ENCODE measurements around the gene RHNO1.

RHNO1 gene

DNA sequence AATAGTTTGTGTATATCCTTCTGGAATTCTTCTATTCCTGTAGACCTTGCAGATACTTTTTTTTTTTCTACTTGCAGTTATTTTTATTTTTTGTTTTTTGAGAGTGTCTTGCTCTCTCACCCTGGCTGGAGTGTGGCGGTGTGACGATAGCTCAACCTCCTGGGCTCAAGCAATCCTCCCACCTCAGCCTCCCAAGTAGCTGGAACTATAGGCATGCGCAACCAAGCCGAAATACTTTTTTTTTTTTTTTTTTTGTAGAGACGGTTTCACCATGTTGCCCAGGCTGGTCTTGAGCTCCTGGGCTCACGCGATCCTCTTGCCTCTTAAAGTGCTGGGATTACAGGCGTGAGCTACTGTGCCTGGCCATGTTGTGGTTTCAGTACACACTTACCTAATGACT lies 23.6 kb downstream of the RHNO1 start:
- no peak for DNase-seq (ENCODE audit: low read depth in 3 of 3)

DNA sequence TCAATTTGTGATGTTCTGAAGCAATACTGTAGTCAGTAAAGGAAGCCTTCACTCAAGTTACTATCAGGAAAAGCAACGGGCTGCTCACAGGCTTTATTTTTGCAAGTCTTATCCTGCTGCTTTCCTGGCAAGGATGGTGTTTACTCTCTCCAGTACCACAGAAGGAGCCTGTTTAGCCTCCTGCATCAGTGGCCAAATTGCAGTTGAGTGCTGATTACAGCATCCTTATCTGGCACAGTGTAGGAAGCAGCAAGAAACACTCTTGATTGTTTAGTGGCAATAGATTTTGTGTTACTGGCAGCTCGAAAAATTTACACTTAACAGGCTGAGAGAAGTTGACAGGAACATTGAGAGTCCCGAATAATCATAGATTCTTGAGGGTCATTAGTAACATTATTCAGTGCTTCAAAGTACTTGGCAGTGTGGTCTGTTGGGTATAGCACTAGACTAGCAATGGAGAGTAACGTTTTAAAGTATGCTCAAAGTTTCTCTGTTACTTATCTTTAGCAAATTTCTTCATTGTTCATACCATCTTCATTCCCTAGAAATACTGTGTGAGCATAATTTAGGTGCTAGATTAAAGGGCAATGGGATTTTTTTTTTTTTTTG lies 25.4 kb downstream of the RHNO1 start:
- no peak for DNase-seq (ENCODE audit: low read depth in 3 of 3)

DNA sequence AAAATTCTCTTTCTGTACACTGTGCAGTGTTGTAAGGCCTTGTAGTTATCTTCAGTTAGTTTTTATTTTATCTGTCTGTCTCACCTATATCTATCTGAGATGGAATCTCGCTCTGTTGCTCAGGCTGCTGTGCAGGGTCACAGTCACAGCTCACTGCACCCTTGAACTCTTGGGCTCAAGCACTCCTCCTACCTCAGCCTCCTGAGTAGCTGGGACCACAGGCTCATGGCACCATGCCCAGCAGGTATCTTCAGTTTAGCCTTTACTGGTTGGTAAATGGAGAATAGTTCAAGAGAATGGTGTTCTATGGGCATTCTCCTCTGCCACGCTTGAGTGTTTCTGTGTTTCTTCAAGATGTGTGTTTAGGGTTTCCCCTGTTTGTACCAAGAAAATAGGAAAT lies 27.2 kb downstream of the RHNO1 start:
- DNase-seq (ENCODE audit: low read depth in 3 of 3) = no peak

DNA sequence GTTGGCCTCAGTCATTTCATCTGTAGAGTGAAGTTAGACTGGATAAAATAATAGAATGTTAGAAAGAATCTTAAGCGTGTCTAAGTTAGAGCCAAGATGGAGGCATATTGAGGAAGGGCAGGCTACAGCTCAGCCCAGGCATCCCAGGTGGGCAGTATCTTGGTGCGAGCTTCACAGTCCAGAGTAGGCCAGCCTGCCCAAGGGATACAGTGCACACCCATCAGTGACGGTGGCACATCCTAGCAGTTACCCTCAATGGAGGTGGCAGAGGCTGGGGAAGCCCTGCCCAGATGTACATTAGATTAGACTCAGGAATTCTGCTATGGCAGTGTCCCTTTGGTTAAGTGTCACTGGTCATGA lies 35.2 kb downstream of the RHNO1 start:
- no peak for DNase-seq (ENCODE audit: low read depth in 3 of 3)

DNA sequence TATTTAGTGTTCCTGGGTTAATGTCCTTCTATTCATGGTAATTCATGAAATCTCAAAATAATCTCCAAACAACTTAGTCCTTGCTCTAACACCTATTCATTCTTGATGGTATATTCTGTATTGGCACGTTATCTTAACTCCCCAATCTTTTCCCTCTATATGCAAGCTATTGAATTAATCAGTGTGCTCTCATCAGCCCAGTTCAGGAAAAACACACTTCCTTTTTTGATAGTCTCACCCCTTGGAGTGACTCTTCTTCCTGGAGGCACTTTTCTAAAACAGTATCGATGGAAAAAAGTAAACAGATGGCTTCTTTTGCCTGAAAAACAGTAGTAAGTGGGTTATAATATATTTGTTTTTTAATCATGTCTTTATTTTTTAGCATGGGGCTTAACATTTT lies 42.2 kb downstream of the RHNO1 start:
- no peak for DNase-seq (ENCODE audit: low read depth in 3 of 3)

DNA sequence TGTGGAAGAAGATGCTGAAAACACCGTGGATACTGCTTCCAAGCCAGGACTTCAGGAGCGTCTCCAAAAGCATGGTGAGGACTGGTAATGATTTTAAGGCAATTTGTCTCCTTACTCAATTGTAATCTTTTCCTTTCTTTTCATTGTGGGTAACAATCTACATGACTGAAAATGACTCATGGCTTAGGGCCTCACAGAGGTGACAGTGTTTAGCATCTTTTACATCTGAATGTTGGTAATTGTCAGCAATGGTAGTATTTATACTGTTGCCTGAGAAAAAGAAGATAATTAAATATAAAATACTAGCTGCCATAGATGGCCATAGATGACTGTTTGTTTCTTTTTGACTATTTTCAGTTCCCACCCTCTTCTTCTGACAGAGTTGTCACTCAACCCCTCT lies 45.3 kb downstream of the RHNO1 start:
- DNase-seq (ENCODE audit: low read depth in 3 of 3) = no peak

DNA sequence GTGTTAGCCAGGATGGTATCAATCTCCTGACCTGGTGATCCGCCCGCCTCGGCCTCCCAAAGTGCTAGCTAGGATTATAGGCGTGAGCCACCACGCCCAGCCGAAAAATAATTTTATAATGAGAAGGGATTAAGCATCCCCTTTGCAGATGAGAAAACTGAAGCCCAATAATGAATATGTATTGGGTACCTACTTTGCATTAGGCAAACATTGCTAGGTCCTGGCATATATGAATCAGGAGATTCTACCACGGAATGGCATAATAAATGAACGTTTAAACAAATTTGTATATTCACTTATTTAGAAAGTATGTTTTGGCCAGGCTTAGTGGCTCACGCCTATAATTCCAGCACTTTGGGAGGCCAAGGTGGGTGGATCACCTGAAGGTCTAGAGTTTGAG lies 46.0 kb downstream of the RHNO1 start:
- DNase-seq (ENCODE audit: low read depth in 3 of 3) = no peak

DNA sequence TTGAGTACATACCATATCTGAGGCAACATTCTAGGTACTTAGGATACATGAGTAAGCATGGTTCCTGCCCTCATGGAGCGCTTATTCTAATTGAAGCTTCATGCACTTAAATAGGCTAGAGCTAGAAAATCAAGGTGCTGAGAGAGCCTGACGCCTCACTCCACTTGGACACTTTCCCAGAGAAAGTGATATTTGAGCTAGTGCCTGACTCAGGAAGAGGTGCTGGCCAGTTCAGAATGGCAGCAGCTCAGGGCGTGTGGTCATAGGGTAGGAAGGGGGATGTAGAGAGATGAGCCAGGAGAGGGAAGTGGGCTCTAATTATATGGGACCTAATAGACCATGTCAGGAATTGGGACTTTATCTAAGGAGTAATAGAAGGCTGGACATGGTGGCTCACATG lies 47.0 kb downstream of the RHNO1 start:
- no peak for DNase-seq (ENCODE audit: low read depth in 3 of 3)

DNA sequence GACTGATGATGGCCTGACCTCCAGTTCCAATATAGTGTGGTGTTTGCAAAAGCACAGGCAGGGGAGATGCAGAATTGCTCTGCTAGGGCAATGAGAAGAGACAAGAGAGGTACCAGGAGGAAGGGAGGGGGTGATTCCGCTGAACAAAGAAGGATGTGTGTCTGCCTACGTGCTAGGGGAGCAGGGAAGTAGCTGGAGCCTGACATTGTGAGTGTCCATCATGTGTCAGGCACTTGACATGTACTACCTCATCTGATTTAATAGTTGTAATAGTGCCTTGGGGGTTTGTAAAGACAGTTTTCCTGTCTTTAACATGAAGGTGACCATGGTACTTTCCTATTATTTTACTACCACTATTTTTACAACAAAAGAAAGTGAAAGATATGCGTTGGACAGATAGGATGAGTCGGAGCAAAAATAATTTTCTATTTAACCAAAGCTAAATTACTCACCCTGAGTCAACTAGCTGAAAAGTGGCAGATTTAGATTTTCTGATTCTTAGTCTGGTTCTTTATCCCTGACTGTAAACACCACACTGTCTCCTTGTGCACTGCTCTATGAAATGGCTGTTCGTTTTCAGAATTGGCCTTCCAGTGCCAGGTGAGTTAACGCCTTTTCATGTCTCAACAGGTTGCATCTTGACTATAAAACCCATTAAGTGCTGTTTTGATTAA lies 48.4 kb downstream of the RHNO1 start:
- no peak for DNase-seq (ENCODE audit: low read depth in 3 of 3)

DNA sequence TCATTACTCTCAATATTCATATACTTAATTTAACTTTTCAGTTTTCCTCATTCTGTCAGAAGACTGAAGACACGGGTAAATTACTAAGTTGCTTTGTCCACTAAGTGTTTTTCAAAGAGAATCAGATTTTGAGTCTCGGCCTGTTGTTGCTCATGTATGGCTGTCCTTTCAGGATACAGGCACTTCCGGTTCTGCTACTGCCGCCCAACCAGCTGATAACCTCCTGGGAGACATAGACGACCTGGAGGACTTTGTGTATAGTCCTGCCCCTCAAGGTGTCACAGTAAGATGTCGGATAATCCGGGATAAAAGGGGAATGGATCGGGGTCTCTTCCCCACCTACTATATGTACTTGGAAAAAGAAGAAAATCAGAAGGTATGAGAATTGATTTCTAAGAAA lies 53.8 kb downstream of the RHNO1 start:
- DNase-seq (ENCODE audit: low read depth in 3 of 3) = no peak

DNA sequence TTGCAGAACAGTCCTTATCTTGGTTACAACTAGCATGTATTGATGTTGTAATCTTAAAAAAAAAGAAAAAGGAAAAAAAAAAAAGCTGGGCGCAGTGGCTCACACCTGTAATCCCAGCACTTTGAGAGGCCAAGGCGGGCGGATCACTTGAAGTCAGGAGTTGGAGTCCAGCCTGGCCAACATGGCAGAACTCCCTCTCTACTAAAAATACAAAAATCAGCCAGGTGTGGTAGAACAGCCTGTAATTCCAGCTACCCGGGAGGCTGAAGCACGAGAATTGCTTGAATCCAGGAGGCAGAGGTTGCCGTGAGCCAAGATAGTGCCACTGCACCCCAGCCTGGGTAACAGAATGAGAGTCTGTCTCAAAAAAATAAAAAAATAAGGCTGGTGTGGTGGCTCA lies 56.6 kb downstream of the RHNO1 start:
- no peak for DNase-seq (ENCODE audit: low read depth in 3 of 3)

DNA sequence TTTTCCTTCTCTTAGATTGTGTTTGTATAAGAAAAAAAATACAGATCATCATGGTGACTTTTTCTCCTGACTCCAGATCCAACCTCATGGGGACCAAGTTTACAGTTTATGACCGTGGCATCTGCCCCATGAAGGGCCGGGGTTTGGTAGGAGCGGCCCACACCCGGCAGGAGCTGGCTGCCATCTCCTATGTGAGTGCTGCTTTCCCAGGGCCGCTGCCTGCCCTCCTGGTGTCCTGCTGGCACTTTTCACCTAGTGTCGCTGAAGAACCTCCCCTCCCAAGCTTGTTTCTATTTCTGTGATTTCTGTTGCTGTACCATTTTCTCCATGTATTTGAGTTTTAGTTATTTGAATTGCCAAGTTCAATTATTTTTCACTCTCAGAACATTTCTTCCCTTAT lies 57.3 kb downstream of the RHNO1 start:
- no peak for DNase-seq (ENCODE audit: low read depth in 3 of 3)

DNA sequence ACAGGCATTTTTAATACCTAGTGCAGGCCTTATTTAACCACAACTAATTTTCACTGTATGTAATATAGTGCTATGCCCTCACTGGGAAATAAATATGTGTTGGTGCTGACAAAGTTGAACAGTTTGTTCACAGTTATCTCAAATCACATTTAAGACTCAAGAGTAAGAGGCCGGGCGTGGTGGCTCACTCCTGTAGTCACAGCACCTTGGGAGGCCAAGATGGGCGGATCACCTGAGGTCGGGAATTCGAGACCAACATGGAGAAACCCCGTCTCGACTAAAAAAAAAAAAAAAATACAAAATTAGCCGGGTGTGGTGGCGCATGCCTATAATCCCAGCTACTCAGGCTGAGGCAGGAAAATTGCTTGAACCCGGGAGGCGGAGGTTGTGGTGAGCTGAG lies 59.3 kb downstream of the RHNO1 start:
- no peak for DNase-seq (ENCODE audit: low read depth in 3 of 3)

DNA sequence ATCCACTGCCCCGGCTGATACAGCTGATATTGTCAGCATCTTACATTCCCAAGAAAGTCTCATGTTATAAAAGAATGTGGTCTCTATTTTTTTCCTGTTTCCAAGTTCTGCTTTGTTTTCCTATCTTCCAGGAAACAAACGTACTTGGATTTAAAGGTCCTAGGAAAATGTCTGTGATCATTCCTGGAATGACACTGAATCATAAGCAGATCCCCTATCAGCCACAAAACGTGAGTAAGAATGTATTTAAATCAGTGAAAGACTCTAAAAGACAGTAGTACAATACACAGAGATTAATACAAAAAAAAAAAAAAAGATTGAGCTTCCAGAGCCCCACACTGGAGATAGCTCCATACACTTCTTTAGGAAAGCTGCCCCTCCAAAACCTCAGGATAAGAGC lies 60.5 kb downstream of the RHNO1 start:
- DNase-seq (ENCODE audit: low read depth in 3 of 3) = no peak
